ENCODE results near the gene GABBR2.

GABBR2 gene

GRCh38 chr9:98429613-98430012, 279.1 kb downstream of the GABBR2 start:
- Histone ChIP-seq H3K9ac (ENCODE audit: low read length) (no peak overlapping the region), H3K4me2 (ENCODE audit: low read length) (no peak overlapping the region), H3K4ac (ENCODE audit: low read depth, low read length) (no peak overlapping the region), H3K9me3 (ENCODE audit: insufficient read depth, low read depth, low read length) (no peaks in the 10 kb centered on the region), H2AK5ac (ENCODE audit: low read length) (no peak overlapping the region), H3K23ac (ENCODE audit: low read length) (no peak overlapping the region), H3K4me1 (ENCODE audit: control insufficient read depth in 1 of 2, insufficient read depth in 2 of 2, low read length in 2 of 2) (no peaks in the 10 kb centered on the region), H4K91ac (ENCODE audit: low read depth, low read length) (no peak overlapping the region), H3K4me3 (ENCODE audit: low read depth, low read length) (no peak overlapping the region), H3K27me3 (ENCODE audit: insufficient read depth, low read length) (no peaks in the 10 kb centered on the region), H3K79me2 (ENCODE audit: control insufficient read depth, insufficient read depth, low read length, poor library complexity) (no peaks in the 10 kb centered on the region), H4K12ac (ENCODE audit: low read depth, low read length) (no peak overlapping the region), H3K79me1 (ENCODE audit: low read length) (no peaks in the 10 kb centered on the region), H2AFZ (ENCODE audit: insufficient read depth, low read length, poor library complexity) (no peak overlapping the region), H3K27ac (ENCODE audit: low read depth, low read length) (no peak overlapping the region), H2BK120ac (ENCODE audit: insufficient read depth, low read length, poor library complexity) (no peak overlapping the region), H2BK12ac (ENCODE audit: low read length) (no peak overlapping the region), H4K8ac (ENCODE audit: low read depth, low read length) (no peak overlapping the region), H2BK5ac (ENCODE audit: low read depth, low read length, poor library complexity) (no peak overlapping the region), H3K36me3 (ENCODE audit: control insufficient read depth in 1 of 2, insufficient read depth in 2 of 2, low read length in 2 of 2) (no peaks in the 10 kb centered on the region), H3K18ac (ENCODE audit: low read length) (no peak overlapping the region), H3K14ac (ENCODE audit: low read length) (no peak overlapping the region)
- WGBS (ENCODE audit: extremely low coverage, insufficient coverage, insufficient read length): no CpG with 5 or more reads among the region's 1 CpG
- no peak for DNase-seq

GRCh38 chr9:98428454-98428853, 280.3 kb downstream of the GABBR2 start:
- Histone ChIP-seq H3K79me1 (ENCODE audit: low read length) (no peaks in the 10 kb centered on the region), H4K8ac (ENCODE audit: low read depth, low read length) (no peak overlapping the region), H3K36me3 (ENCODE audit: control insufficient read depth in 1 of 2, insufficient read depth in 2 of 2, low read length in 2 of 2) (no peaks in the 10 kb centered on the region), H3K23ac (ENCODE audit: low read length) (no peak overlapping the region), H3K14ac (ENCODE audit: low read length) (no peak overlapping the region), H2AK5ac (ENCODE audit: low read length) (no peak overlapping the region), H2BK12ac (ENCODE audit: low read length) (no peak overlapping the region), H3K4me2 (ENCODE audit: low read length) (no peak overlapping the region), H3K4me3 (ENCODE audit: low read depth, low read length) (no peak overlapping the region), H3K9me3 (ENCODE audit: insufficient read depth, low read depth, low read length) (no peaks in the 10 kb centered on the region), H3K27ac (ENCODE audit: low read depth, low read length) (no peak overlapping the region), H3K4ac (ENCODE audit: low read depth, low read length) (no peak overlapping the region), H3K4me1 (ENCODE audit: control insufficient read depth in 1 of 2, insufficient read depth in 2 of 2, low read length in 2 of 2) (no peaks in the 10 kb centered on the region), H2AFZ (ENCODE audit: insufficient read depth, low read length, poor library complexity) (no peak overlapping the region), H4K91ac (ENCODE audit: low read depth, low read length) (no peak overlapping the region), H2BK5ac (ENCODE audit: low read depth, low read length, poor library complexity) (no peak overlapping the region), H2BK120ac (ENCODE audit: insufficient read depth, low read length, poor library complexity) (no peak overlapping the region), H3K18ac (ENCODE audit: low read length) (no peak overlapping the region), H3K79me2 (ENCODE audit: control insufficient read depth, insufficient read depth, low read length, poor library complexity) (no peaks in the 10 kb centered on the region), H4K12ac (ENCODE audit: low read depth, low read length) (no peak overlapping the region), H3K9ac (ENCODE audit: low read length) (no peak overlapping the region), H3K27me3 (ENCODE audit: insufficient read depth, low read length) (no peaks in the 10 kb centered on the region)
- no peak for DNase-seq
- WGBS (ENCODE audit: extremely low coverage, insufficient coverage, insufficient read length): no CpG with 5 or more reads among the region's 2 CpGs

- no peak overlapping the region for H2BK5ac ChIP-seq (ENCODE audit: low read depth, low read length, poor library complexity)
- no peak overlapping the region for H4K12ac ChIP-seq (ENCODE audit: low read depth, low read length)
- no peak overlapping the region for H3K4me2 ChIP-seq (ENCODE audit: low read length)
- no peak overlapping the region for H3K4ac ChIP-seq (ENCODE audit: low read depth, low read length)
- H3K9ac ChIP-seq (ENCODE audit: low read length): no peak overlapping the region
- no peaks in the 10 kb centered on the region for H3K79me1 ChIP-seq (ENCODE audit: low read length)
- H3K18ac ChIP-seq (ENCODE audit: low read length): no peak overlapping the region
- H3K4me3 ChIP-seq (ENCODE audit: low read depth, low read length): no peak overlapping the region
- no peak overlapping the region for H4K91ac ChIP-seq (ENCODE audit: low read depth, low read length)
- H3K14ac ChIP-seq (ENCODE audit: low read length): no peak overlapping the region
- H2BK12ac ChIP-seq (ENCODE audit: low read length): no peak overlapping the region
- H2AFZ ChIP-seq (ENCODE audit: insufficient read depth, low read length, poor library complexity): no peak overlapping the region
- no peak overlapping the region for H2AK5ac ChIP-seq (ENCODE audit: low read length)
- no peak overlapping the region for H3K27ac ChIP-seq (ENCODE audit: low read depth, low read length)
- H4K8ac ChIP-seq (ENCODE audit: low read depth, low read length): no peak overlapping the region
- WGBS (ENCODE audit: extremely low coverage, insufficient coverage, insufficient read length): no CpG with 5 or more reads among the region's 5 CpGs
- H3K23ac ChIP-seq (ENCODE audit: low read length): no peak overlapping the region
- no peaks in the 10 kb centered on the region for H3K36me3 ChIP-seq (ENCODE audit: control insufficient read depth in 1 of 2, insufficient read depth in 2 of 2, low read length in 2 of 2)
- no peaks in the 10 kb centered on the region for H3K79me2 ChIP-seq (ENCODE audit: control insufficient read depth, insufficient read depth, low read length, poor library complexity)
- H3K27me3 ChIP-seq (ENCODE audit: insufficient read depth, low read length): no peaks in the 10 kb centered on the region
- no peak for DNase-seq
- H3K4me1 ChIP-seq (ENCODE audit: control insufficient read depth in 1 of 2, insufficient read depth in 2 of 2, low read length in 2 of 2): no peaks in the 10 kb centered on the region
- no peaks in the 10 kb centered on the region for H3K9me3 ChIP-seq (ENCODE audit: insufficient read depth, low read depth, low read length)
- H2BK120ac ChIP-seq (ENCODE audit: insufficient read depth, low read length, poor library complexity): no peak overlapping the region
Observed at GRCh38 chr9:98427491-98427890, 281.2 kb downstream of the GABBR2 start.

DNA sequence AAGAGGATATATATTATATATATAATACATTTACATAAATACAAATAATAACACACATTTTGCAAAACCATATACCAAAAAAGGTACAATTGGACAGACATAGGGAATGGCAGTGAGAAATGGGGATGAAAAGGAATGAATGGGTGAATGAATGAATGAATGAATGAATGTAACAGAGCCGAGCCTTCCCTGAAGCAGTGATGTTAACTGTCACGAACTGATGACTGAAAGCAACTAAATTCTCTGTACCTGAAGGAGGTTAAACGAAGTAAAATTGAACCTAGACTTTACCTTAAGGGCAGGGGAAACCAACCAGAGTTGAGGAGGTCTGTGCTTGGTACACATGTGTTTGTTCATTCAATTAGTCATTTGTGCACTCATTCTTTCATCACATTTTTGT, 283.7 kb downstream of the GABBR2 start:
- Histone ChIP-seq H3K4ac (ENCODE audit: low read depth, low read length) (no peak overlapping the region), H4K8ac (ENCODE audit: low read depth, low read length) (no peak overlapping the region), H3K4me1 (ENCODE audit: control insufficient read depth in 1 of 2, insufficient read depth in 2 of 2, low read length in 2 of 2) (no peaks in the 10 kb centered on the region), H2AFZ (ENCODE audit: insufficient read depth, low read length, poor library complexity) (no peak overlapping the region), H2BK120ac (ENCODE audit: insufficient read depth, low read length, poor library complexity) (no peak overlapping the region), H2AK5ac (ENCODE audit: low read length) (no peak overlapping the region), H3K23ac (ENCODE audit: low read length) (no peak overlapping the region), H4K91ac (ENCODE audit: low read depth, low read length) (no peak overlapping the region), H2BK12ac (ENCODE audit: low read length) (no peak overlapping the region), H3K4me3 (ENCODE audit: low read depth, low read length) (no peak overlapping the region), H3K27ac (ENCODE audit: low read depth, low read length) (no peak overlapping the region), H3K4me2 (ENCODE audit: low read length) (no peak overlapping the region), H3K14ac (ENCODE audit: low read length) (no peak overlapping the region), H4K12ac (ENCODE audit: low read depth, low read length) (no peak overlapping the region), H3K9me3 (ENCODE audit: insufficient read depth, low read depth, low read length) (no peaks in the 10 kb centered on the region), H3K9ac (ENCODE audit: low read length) (no peak overlapping the region), H3K79me2 (ENCODE audit: control insufficient read depth, insufficient read depth, low read length, poor library complexity) (no peaks in the 10 kb centered on the region), H3K27me3 (ENCODE audit: insufficient read depth, low read length) (no peaks in the 10 kb centered on the region), H3K18ac (ENCODE audit: low read length) (no peak overlapping the region), H3K79me1 (ENCODE audit: low read length) (no peaks in the 10 kb centered on the region), H2BK5ac (ENCODE audit: low read depth, low read length, poor library complexity) (no peak overlapping the region), H3K36me3 (ENCODE audit: control insufficient read depth in 1 of 2, insufficient read depth in 2 of 2, low read length in 2 of 2) (no peaks in the 10 kb centered on the region)
- no CpG with 5 or more reads among the region's 3 CpGs for WGBS (ENCODE audit: extremely low coverage, insufficient coverage, insufficient read length)
- DNase-seq: no peak

All from trophoblast cell (in vitro differentiated cells and primary cell).